Measurements from ENCODE around the gene KIF22. TPM values are rescaled to one million over a fixed set of nuclear protein-coding genes. Genes with fewer than 3 reads are reported as not detected.
A peak's percentile ranks its signal among the peaks of the same experiment; 100 is the strongest.

Gene KIF22
- total and polyA plus RNA-seq, 9 of the 15 experiments (the other 6 are each of a cell fraction or from before 2014, with no cell fraction given), result 8.7 to 232 (median 131) TPM

DNA sequence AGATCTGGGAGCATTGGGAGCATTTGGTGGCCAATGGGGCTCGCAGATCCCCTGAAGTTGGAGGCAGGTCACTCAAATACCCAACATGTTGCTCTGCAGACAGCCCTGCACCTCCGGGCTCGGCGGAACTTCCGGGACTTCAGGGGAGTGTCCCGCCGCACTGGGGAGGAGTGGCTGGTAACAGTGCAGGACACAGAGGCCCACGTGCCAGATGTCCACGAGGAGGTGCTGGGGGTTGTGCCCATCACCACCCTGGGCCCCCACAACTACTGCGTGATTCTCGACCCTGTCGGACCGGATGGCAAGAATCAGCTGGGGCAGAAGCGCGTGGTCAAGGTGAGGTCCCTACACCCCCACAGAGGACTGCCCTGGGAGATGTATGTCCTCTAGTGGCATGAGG, 46.1 kb downstream of the KIF22 start:
- no peak for DNase-seq (ENCODE audit: extremely low read depth in 1 of 4, low spot score in 3 of 4)
- no peak for FAIRE-seq
- Histone ChIP-seq H3K9me1 (ENCODE audit: control insufficient read depth, insufficient read depth, low read length) (no peaks in the 10 kb centered on the region), H3K9me3 (replicated peaks; ENCODE audit: control insufficient read depth, insufficient read depth, low read depth, low read length) (no peaks in the 10 kb centered on the region), H3K4me2 (ENCODE audit: insufficient read depth, low read length) (no peak overlapping the region), H3K79me2 (ENCODE audit: control insufficient read depth, insufficient read depth, low read length) (no peaks in the 10 kb centered on the region), H3K36me3 (ENCODE audit: control insufficient read depth, insufficient read depth, low read length) (no peaks in the 10 kb centered on the region), H4K20me1 (replicated peaks; ENCODE audit: control insufficient read depth, insufficient read depth, low read length) (no peaks in the 10 kb centered on the region), H3K27me3 (ENCODE audit: control insufficient read depth in 2 of 2, insufficient read depth in 2 of 2, low read length in 2 of 2) (no peaks in the 10 kb centered on the region), H3K4me3 (no peak overlapping the region), H2AFZ (ENCODE audit: low read depth, low read length) (peak overlapping the region; percentile 62; the same call in 1 of the 2 replicates), H3K9ac (ENCODE audit: insufficient read depth in 1 of 2, low read depth in 2 of 2, low read length in 2 of 2) (peak overlapping the region in 1 of 2 experiments; percentile 66; a peak in 1 of 4 replicates), H3K4me1 (replicated peaks in 1 of 2; ENCODE audit: control insufficient read depth in 2 of 2, insufficient read depth in 2 of 2, low read length in 2 of 2) (peaks cover 0 to 19% of the 10 kb centered on the region in 2 experiments; a peak in 2 of 5 replicates), H3K27ac (ENCODE audit: extremely low read depth, low read depth, low read length) (no peak overlapping the region)
- in situ Hi-C loops (cut with MboI) (no loop called here), intact Hi-C loops (cut with micrococcal nuclease) (no loop called here)
- CTCF ChIA-PET (ENCODE audit: low intra/inter-chr PET ratio), result no interaction called here
- POLR2A ChIA-PET, result no interaction called here
- WGBS (ENCODE audit: insufficient coverage, low coverage, missing lambda C conversion rate), result 48% methylated on average over 14 of the region's 15 CpGs
- ATAC-seq, result peak; percentile 76
- BruUV-seq (replicated peaks), result no TSS peak
- TF ChIP-seq L3MBTL2 (IDR thresholded peaks at IDR 0.05), result peak; percentile 84
- no peak for TF ChIP-seq ZNF507 (tag; conservative IDR thresholded peaks at IDR 0.05)
- TF ChIP-seq NEUROD1 (IDR thresholded peaks at IDR 0.05; ENCODE audit: borderline replicate concordance, low read depth, low read length, partially characterized antibody), result no peak
- 0 out of 4 replicates have a peak, but pooled peaks of 1 of the 2 experiments have one; percentile 3 for TF ChIP-seq RAD21 (CRISPR knock-in tag; conservative IDR thresholded peaks at IDR 0.05 in 1 of 2, IDR thresholded peaks at IDR 0.05 in 1 of 2)
- TF ChIP-seq ZFP30 (CRISPR knock-in tag; IDR thresholded peaks at IDR 0.05; ENCODE audit: borderline replicate concordance), result no peak
- TF ChIP-seq XRCC4 (IDR thresholded peaks at IDR 0.05; ENCODE audit: extremely low read depth, insufficient read depth, insufficient read length), result no peak
- no peak for TF ChIP-seq HCFC1 (IDR thresholded peaks at IDR 0.05; ENCODE audit: low read depth, low read length)
- TF ChIP-seq MGA (IDR thresholded peaks at IDR 0.05), result peak; percentile 71
- TF ChIP-seq RUNX1 (IDR thresholded peaks at IDR 0.05; ENCODE audit: low read depth), result no peak
- TF ChIP-seq, protein P1, sequence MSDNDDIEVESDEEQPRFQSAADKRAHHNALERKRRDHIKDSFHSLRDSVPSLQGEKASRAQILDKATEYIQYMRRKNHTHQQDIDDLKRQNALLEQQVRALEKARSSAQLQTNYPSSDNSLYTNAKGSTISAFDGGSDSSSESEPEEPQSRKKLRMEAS (CRISPR knock-in tag; IDR thresholded peaks at IDR 0.05), result peak; percentile 35; the same call in 1 of the 2 replicates
- TF ChIP-seq HNRNPUL1 (IDR thresholded peaks at IDR 0.05; ENCODE audit: low read length), result no peak

Data from K562 (cell line).